Hepatocyte (in vitro differentiated cells): ENCODE results near the gene HOXB7.

Experiments used
- CTCF ChIP-seq: fragments of 200-600 bp; sonication (generic); IDR thresholded peaks from 2 replicates; pipeline ENCODE4 v1.5.1; 2016; ENCODE audit warnings: antibody characterized with exemption, mild to moderate bottlenecking; ENCODE audit not compliant: poor library complexity
- EZH2 ChIP-seq: fragments of 200-600 bp; sonication (generic); IDR thresholded peaks from 2 replicates; pipeline ENCODE4 v1.6.1; 2016; ENCODE audit warnings: antibody characterized with exemption, mild to moderate bottlenecking, borderline replicate concordance
- EZH2phosphoT487 ChIP-seq: fragments of 200-600 bp; sonication (generic); IDR thresholded peaks from one replicate; pipeline ENCODE4 v1.6.1; 2018; ENCODE audit warnings: antibody characterized with exemption, mild to moderate bottlenecking, low read depth, moderate library complexity; ENCODE audit not compliant: unreplicated experiment, severe bottlenecking

- TF ChIP-seq CTCF (no peak), EZH2 (no peak), EZH2phosphoT487 (no peak)
Observed at GRCh38 chr17:48562934-48563333, 47.9 kb downstream of the HOXB7 start.
